ENCODE results near the gene EXOC6B.

The EXOC6B gene

GRCh38 chr2:72291059-72291458 is 534.8 kb downstream of the EXOC6B start:
- no peak for DNase-seq (ENCODE audit: low read depth in 1 of 2, low spot score in 1 of 2)

- no peak for DNase-seq (ENCODE audit: low read depth in 1 of 2, low spot score in 1 of 2)
Measured at GRCh38 chr2:72289736-72290135, 536.1 kb downstream of the EXOC6B start.

DNA sequence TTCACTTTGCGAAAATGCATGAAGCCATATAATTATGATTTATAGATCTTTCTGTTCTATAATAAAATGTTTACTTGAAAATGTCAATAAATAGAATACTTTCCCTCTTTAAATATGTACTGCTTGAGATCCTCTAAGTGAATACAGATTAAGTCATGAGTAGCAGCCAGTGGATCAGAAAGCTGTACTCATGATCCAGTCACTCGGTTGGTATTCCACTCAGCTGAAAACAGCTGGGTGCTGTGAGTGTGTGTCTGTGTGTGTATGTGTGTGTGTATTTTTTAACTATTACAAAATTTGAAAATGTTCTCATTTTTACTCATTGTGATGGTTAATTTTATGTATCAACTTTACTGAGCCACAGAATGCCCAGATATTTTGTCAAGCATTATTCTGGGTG is 536.5 kb downstream of the EXOC6B start:
- DNase-seq (ENCODE audit: low read depth in 1 of 2, low spot score in 1 of 2): no peak

DNA sequence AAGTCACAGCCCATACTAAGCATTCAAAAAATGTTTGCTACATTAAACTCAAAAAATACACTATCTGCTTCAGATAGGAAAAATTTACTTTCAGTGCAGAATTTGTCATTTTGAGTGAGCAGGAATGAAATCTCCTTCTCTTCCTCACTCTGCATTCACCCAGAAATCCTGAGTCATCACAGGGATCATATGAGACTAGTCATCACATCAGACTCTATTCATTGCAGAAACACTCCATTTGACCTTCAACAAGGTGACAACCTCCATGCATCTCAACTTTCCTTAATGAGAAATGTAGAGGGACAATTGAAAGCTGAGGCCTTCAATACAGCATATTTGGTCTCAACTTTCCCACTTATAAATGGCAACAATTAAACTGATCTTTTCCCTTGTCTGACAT is 547.8 kb downstream of the EXOC6B start:
- DNase-seq (ENCODE audit: low read depth in 1 of 2, low spot score in 1 of 2): no peak

DNA sequence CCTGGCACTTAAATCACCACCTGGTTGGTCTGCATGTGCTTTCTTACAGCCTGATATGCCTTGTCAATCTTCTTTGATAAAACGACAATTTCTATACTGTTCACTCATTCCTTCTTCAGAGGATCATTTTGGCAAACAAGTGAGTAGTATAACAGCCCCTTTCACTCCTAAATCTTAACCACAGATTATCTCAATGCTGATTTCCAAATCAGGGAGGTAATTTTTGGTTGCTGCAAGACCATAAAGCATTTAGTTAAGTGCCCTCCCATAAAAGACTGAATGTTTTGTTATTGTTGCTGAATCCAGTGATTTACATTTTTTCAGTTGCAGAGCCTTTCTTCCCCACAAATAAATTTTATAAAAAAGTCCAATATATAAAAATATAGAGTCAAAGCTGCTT is 549.0 kb downstream of the EXOC6B start:
- no peak for DNase-seq (ENCODE audit: low read depth in 1 of 2, low spot score in 1 of 2)

DNA sequence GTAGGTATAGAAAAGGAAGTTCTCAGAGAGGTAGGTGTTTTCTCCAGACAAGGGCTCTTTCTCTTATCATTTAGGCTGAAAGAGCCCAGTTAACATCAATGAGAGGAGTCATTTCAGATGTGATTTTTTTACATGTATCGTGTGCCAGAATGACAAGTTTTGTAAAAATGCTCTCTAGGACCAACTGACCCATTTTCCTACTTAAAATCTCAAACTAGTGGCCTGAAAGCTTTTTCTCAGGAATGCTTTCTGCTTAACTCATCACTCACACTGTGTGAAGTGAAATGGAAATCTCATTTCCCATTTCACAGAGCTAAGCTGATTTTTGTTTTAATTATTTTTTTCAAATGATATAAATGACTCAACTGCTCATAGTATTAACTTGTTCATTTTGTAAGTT is 549.5 kb downstream of the EXOC6B start:
- no peak for DNase-seq (ENCODE audit: low read depth in 1 of 2, low spot score in 1 of 2)

DNA sequence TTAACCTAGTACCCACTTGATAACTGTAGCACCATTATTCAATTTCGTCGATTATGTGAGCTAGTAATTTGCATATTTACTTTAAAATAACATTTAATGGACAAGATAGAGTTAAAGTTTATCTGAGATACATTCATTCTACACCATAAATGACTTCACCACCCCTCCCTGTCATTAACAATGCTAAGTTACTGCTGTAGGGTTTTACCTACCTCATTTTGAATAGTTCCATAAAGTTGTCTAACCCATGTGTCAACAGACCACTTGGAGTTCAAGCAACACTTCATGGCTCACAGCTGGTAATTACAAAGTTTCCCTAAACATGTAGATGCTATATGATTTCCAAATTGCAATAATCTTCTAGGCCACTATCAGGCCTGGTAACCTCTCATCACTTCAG is 550.7 kb downstream of the EXOC6B start:
- DNase-seq (ENCODE audit: low read depth in 1 of 2, low spot score in 1 of 2): no peak

- no peak for DNase-seq (ENCODE audit: low read depth in 1 of 2, low spot score in 1 of 2)
Measured at GRCh38 chr2:72274380-72274797, 551.4 kb downstream of the EXOC6B start.

DNA sequence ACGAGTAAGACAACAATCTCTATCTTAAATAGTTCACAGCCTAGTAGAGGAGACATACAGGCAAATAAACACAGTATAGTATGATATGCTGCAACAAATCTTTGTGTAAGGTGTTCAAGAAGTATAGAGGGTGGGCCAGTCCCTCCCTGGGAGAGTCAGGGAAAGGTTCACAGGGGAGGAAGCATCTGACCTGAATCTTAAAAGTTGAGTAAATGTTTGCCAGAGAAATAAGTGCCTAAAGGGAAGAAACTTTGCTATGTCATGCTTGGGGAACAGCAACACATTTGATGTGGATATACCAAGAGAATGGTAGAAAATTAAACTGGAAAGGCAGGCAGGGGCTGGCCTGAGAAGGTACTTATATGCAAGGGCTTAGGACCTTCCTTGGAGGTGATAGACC is 552.4 kb downstream of the EXOC6B start:
- no peak for DNase-seq (ENCODE audit: low read depth in 1 of 2, low spot score in 1 of 2)

- no peak for DNase-seq (ENCODE audit: low read depth in 1 of 2, low spot score in 1 of 2)
Measured at GRCh38 chr2:72271766-72272641, 553.8 kb downstream of the EXOC6B start.

- DNase-seq (ENCODE audit: low read depth in 1 of 2, low spot score in 1 of 2): no peak
Measured at GRCh38 chr2:72271276-72271614, 554.6 kb downstream of the EXOC6B start.

- no peak for DNase-seq (ENCODE audit: low read depth in 1 of 2, low spot score in 1 of 2)
Measured at GRCh38 chr2:72270556-72271275, 555.1 kb downstream of the EXOC6B start.

DNA sequence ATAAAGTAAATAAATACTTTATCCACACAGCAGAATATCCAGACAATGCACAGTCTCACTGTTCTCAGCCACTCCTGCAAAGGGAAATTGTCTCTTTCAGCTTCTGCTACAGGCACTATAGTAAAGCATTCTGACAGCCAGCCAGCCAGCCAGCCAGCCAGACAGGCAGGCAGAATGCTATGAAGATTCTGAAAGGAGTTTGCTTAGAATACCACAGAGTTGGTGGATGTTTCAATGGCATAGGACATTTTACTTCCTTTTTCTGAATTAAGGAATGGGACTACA is 562.1 kb downstream of the EXOC6B start:
- DNase-seq (ENCODE audit: low read depth in 1 of 2, low spot score in 1 of 2): no peak

- no peak for DNase-seq (ENCODE audit: low read depth in 1 of 2, low spot score in 1 of 2)
Measured at GRCh38 chr2:72263043-72263775, 562.6 kb downstream of the EXOC6B start.

DNA sequence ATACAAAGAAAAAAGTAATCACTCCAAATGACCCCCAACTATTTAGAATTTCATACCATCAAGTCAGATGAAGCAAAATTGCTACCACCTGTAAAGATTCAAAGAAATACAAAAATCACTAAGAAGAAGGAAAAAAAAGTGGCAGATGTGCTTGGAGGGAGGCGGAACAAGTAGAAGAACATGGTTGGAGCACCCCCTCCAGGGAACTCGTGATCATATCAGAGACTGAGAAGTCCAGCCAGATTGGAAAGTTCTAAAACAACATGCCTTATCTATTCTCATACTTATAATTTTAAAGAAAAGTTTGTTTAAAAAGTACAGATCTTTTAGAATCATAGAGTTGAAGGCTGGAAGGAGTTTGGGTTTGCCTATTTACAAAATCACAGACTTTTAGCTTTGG is 564.8 kb downstream of the EXOC6B start:
- no peak for DNase-seq (ENCODE audit: low read depth in 1 of 2, low spot score in 1 of 2)

DNA sequence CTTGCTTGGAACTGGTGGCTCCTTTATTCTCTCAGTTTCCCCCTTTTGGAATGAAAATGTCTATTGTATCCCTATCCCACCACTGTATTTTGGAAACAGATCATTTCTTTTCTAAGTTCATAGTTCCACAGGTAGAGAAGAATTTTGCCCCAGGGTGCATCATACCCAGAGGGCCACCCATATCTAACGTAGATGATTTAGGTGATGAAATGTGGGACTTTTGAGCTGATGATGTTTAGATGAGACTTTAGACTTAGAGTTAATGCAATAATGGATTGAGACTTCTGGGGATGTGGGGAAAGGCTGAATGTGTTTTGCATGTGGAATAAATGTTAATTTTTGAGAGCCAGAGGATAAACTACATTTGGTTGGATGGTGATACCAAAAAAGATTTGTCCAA is 570.3 kb downstream of the EXOC6B start:
- DNase-seq (ENCODE audit: low read depth in 1 of 2, low spot score in 1 of 2): no peak

DNA sequence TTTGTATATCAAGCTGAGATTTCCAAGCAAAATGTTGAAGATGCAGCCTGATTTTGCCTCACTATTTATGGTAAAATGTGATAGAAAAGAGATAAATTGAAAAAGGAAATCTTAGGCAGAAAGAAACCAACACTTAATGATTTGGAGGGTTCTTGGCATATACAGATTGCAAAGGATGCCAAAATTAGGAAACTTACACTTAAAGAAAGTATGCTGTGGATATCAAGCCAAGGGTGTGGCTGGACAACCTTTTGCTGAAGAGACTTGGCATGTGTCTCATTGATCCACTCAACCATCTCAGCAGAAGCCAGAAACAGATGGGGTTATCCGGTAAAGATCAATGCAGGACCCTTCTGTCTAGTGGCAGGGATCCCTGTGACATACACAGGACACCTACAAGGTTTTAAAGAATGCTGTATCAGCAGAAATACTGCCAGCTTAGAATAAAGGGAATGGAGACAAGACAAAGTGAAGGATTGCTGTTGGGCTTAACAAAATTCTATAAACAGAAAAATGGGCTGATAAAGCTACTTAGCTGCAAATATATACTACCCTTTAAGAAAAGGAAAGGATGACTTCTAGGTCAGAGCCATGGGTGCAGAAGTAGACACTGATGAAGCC is 570.9 kb downstream of the EXOC6B start:
- DNase-seq (ENCODE audit: low read depth in 1 of 2, low spot score in 1 of 2): no peak

DNA sequence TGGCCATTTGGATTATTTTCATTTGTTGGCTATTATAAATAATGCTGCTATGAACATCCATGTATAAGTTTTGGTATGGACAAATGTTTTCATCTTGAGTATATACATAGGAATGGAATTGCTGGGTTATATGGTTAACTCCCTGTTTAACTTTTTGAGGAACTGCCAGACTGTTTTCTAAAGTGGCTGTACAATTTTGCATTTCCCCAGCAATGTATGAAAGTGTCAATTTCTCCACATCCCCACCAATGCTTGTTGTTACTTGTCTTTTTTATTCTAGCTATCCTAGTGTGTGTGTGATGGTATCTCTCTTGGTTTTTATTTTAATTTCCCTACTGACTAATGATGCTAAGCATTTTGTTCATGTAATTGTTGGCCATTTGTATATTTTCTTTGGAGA is 587.5 kb downstream of the EXOC6B start:
- DNase-seq (ENCODE audit: low read depth in 1 of 2, low spot score in 1 of 2): no peak

DNA sequence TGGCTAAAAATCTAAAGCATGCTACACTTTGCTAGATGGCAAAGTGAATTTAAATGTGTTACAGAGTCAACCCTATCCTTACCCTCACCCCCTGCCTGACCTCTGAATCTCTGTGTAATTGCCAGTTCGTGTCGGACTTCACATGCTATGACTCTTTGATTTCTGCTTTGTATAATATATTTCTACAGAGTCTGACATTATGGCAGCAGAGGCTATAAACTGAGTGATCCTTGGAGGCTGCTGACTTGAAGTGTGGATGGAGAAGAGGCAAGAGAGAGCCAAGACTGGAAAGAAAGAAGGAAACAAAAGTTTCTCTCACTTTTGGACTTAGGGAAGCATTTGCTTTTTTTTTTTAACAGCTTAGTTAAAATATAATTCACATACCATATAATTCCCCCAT is 588.3 kb downstream of the EXOC6B start:
- DNase-seq (ENCODE audit: low read depth in 1 of 2, low spot score in 1 of 2): no peak

DNA sequence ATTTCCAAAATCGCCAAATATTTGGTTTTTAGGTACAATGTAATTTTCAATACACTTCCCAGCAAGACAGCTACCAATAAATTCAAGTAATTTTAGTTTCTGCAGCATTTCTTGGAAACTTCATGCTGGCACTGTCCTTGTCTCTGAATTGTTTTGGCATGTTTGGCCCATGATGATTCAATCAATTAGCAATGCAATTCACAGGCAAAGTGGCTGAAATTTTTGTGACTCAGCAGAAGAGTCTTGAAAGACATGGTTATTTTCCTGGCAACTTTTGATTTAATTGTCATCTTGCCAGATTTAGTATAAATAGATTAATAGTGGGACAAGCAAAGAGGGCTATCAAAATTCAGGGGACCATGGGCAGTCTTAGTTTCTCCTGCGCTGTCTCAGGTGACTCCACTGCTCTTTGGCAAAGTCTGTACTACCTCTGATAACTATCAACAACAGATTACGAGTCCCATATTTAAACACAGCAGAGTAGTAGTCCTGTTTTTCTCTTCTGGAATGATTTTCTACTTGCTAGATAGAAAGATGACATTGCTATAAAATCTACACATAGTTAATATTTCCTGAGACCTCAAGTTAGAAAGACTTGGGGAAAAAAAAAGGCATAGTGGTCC is 589.3 kb downstream of the EXOC6B start:
- DNase-seq (ENCODE audit: low read depth in 1 of 2, low spot score in 1 of 2): no peak

All from activated T-helper 1 cell treated with anti-CD3 and anti-CD28 coated beads, Interleukin-2, amount 50 U/mL, for 16 hours (primary cell).